Astrocyte (in vitro differentiated cells and primary cell): ENCODE measurements around the gene SLC22A5.

Experiments used
- EZH2 ChIP-seq: IDR thresholded peaks from 2 replicates; pipeline ENCODE4 v1.6.1; 2012; ENCODE audit warnings: mild to moderate bottlenecking, low read length, inconsistent platforms; ENCODE audit not compliant: insufficient read depth
- TF ChIP-seq, protein P1 (sequence below): IDR thresholded peaks from 2 replicates; pipeline ENCODE4 v1.5.1; 2011; ENCODE audit warnings: low read depth, mild to moderate bottlenecking, inconsistent platforms, low read length, moderate library complexity; ENCODE audit not compliant: insufficient read depth

DNA sequence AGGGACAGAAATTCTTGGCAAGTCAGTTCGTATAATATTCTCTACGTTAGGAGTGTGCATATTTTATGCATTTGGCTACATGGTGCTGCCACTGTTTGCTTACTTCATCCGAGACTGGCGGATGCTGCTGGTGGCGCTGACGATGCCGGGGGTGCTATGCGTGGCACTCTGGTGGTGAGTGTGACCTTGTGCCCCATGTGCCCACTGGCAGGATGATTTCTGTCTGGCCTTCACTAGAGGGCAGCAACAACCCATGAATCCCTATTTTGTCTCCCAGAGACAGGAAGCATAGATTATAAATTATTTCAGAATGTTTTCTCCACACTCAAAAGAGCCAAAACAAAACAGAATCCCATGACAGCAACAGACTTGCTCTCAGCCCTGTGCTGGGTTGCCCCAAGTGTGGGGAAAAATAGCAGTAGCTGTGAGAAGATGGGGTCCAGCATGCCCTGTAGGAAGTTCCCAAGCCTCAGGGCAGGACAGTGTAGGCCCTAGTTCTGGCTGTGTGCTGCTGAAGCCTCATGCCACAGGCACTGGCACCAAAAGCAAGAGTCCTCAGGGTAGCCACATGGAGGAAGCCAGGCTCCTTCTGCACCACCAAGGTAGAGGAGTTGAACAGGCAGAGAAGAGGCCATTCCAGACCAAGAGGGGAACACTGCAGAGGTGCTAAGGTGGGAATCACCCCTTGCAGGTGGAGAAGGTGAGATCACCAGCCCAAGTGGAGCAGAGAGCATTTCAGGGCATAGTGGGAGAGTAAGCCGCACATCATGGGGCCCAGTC, 16.0 kb downstream of the SLC22A5 start:
- TF ChIP-seq, protein P1, sequence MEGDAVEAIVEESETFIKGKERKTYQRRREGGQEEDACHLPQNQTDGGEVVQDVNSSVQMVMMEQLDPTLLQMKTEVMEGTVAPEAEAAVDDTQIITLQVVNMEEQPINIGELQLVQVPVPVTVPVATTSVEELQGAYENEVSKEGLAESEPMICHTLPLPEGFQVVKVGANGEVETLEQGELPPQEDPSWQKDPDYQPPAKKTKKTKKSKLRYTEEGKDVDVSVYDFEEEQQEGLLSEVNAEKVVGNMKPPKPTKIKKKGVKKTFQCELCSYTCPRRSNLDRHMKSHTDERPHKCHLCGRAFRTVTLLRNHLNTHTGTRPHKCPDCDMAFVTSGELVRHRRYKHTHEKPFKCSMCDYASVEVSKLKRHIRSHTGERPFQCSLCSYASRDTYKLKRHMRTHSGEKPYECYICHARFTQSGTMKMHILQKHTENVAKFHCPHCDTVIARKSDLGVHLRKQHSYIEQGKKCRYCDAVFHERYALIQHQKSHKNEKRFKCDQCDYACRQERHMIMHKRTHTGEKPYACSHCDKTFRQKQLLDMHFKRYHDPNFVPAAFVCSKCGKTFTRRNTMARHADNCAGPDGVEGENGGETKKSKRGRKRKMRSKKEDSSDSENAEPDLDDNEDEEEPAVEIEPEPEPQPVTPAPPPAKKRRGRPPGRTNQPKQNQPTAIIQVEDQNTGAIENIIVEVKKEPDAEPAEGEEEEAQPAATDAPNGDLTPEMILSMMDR, result peak; percentile 81
- no peak for TF ChIP-seq EZH2
